ENCODE data around the gene C14orf93. TPM values are rescaled to one million over a fixed set of nuclear protein-coding genes. Genes with fewer than 3 reads are reported as not detected.
"Not testable (repeated sequence)": the region's sequence is repeated elsewhere in the genome, so short reads cannot be mapped to it uniquely, and the experiment has no call there.

C14orf93 gene
- polyA plus RNA-seq, 3 donors = 2.5 to 17.6 (median 3.7) TPM

- TF ChIP-seq CTCF (IDR thresholded peaks at IDR 0.05) = no peak
- H4K20me1 ChIP-seq (ENCODE audit: insufficient read depth, low read length) = no peaks in the 10 kb centered on the region
- peaks cover 26% of the 10 kb centered on the region for H3K79me2 ChIP-seq (ENCODE audit: insufficient read depth, low read length)
- H3K36me3 ChIP-seq (replicated peaks in 1 of 2; ENCODE audit: control insufficient read depth in 1 of 2, insufficient read depth in 2 of 2, low read length in 2 of 2) = no peaks in the 10 kb centered on the region
- no peaks in the 10 kb centered on the region for H3K27me3 Mint-ChIP-seq (ENCODE audit: low read depth in 3 of 3)
- peaks cover 30 to 40% of the 10 kb centered on the region in 2 donors for H3K4me1 ChIP-seq (ENCODE audit: control insufficient read depth in 1 of 2, insufficient read depth in 2 of 2, low read length in 2 of 2)
- peaks cover 21% of the 10 kb centered on the region for H3K4me1 Mint-ChIP-seq
- intact Hi-C loops (cut with micrococcal nuclease) = loop anchor here in 1 of 2 donors (10.0 kb wide), 1 partner anchor 1439 kb away; the partner anchor contains the start of gene SDR39U1
- no peaks in the 10 kb centered on the region for H3K9me3 Mint-ChIP-seq
- peak overlapping the region; percentile 75 for H3K9ac ChIP-seq (ENCODE audit: insufficient read depth, low read length, poor library complexity, severe bottlenecking)
- peak overlapping the region; percentile 98 for H2AFZ ChIP-seq (ENCODE audit: insufficient read depth, low read depth, low read length, poor library complexity, severe bottlenecking)
- no peaks in the 10 kb centered on the region for H3K9me3 ChIP-seq (replicated peaks in 1 of 2; ENCODE audit: control insufficient read depth in 1 of 2, insufficient read depth in 1 of 2, low read length in 2 of 2)
- peak overlapping the region in 6 of 7 donors; percentile 92 to 97 (median 96) for H3K27ac Mint-ChIP-seq
- H3K4me3 Mint-ChIP-seq = peak overlapping the region; percentile 99
- no peaks in the 10 kb centered on the region for H3K27me3 ChIP-seq (ENCODE audit: control insufficient read depth in 2 of 2, insufficient read depth in 2 of 2, low read length in 2 of 2)
- H3K4me3 ChIP-seq (replicated peaks in 1 of 3; ENCODE audit: low read depth in 2 of 3, low read length in 3 of 3) = peak overlapping the region; percentile 85 to 95 (median 89)
- no CpG with 5 or more reads among the region's 5 CpGs for WGBS (ENCODE audit: insufficient coverage)
- no peak for DNase-seq
- H3K4me2 ChIP-seq (replicated peaks; ENCODE audit: extremely low read depth, low read length, poor library complexity, severe bottlenecking) = peak overlapping the region; percentile 88
- H3K27ac ChIP-seq (ENCODE audit: low read depth in 1 of 2, low read length in 2 of 2) = peak overlapping the region in 1 of 2 donors; percentile 96
- peaks cover 0 to 4% of the 10 kb centered on the region in 2 donors for H3K36me3 Mint-ChIP-seq
Measured at GRCh38 chr14:23006188-23006534, 3.8 kb downstream of the C14orf93 start.

DNA sequence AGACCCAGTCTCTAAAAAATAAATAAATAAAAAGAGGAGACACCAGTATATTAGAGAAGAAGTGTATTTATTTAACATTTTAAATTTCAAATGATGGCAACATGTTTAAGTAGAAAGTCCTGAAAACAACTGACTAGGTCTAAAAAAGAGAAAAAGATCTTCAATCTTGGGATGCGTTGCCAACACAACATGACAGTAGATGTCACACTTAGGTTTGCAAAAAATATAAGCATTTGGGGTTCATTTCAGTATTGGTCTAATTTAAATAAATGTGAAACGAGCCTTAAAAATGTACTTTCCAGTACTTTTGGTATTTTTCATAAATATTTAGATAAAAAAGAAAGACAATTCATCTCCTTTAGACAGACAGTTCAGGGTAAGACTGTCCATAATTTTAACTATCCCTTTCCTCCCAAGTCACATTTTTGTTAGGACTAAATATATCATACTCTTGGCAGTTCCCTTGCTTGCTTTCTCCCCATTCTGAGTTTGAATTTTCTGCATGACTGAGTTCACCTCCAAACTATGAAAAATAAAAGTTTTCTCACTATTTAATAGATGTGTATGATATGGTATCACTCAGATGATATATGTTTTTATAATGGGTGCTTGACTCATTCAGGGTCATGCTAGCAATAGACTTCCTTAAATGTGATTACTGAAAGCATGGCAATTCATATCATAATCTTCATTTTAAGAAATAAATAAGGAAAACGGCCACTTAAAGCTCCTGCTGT lies 4.3 kb downstream of the C14orf93 start:
- peak overlapping the region; percentile 88 for H3K4me2 ChIP-seq (replicated peaks; ENCODE audit: extremely low read depth, low read length, poor library complexity, severe bottlenecking)
- H3K9me3 Mint-ChIP-seq = no peaks in the 10 kb centered on the region
- H3K36me3 ChIP-seq (replicated peaks in 1 of 2; ENCODE audit: control insufficient read depth in 1 of 2, insufficient read depth in 2 of 2, low read length in 2 of 2) = no peaks in the 10 kb centered on the region
- peak overlapping the region; percentile 98 for H2AFZ ChIP-seq (ENCODE audit: insufficient read depth, low read depth, low read length, poor library complexity, severe bottlenecking)
- H3K9me3 ChIP-seq (replicated peaks in 1 of 2; ENCODE audit: control insufficient read depth in 1 of 2, insufficient read depth in 1 of 2, low read length in 2 of 2) = no peaks in the 10 kb centered on the region
- H3K4me1 Mint-ChIP-seq = peaks cover 21% of the 10 kb centered on the region
- no peak overlapping the region for H3K9ac ChIP-seq (ENCODE audit: insufficient read depth, low read length, poor library complexity, severe bottlenecking)
- WGBS (ENCODE audit: insufficient coverage) = 50% methylated on average over 1 of the region's 3 CpGs
- H3K27me3 Mint-ChIP-seq (ENCODE audit: low read depth in 3 of 3) = no peaks in the 10 kb centered on the region
- peaks cover 0 to 4% of the 10 kb centered on the region in 2 donors for H3K36me3 Mint-ChIP-seq
- H3K4me3 ChIP-seq (replicated peaks in 1 of 3; ENCODE audit: low read depth in 2 of 3, low read length in 3 of 3) = peak overlapping the region in 1 of 3 experiments; percentile 89
- TF ChIP-seq CTCF (IDR thresholded peaks at IDR 0.05) = no peak
- intact Hi-C loops (cut with micrococcal nuclease) = loop anchor here in 1 of 2 donors (10.0 kb wide), 1 partner anchor 1439 kb away; the partner anchor contains the start of gene SDR39U1
- peaks cover 30 to 40% of the 10 kb centered on the region in 2 donors for H3K4me1 ChIP-seq (ENCODE audit: control insufficient read depth in 1 of 2, insufficient read depth in 2 of 2, low read length in 2 of 2)
- H3K27me3 ChIP-seq (ENCODE audit: control insufficient read depth in 2 of 2, insufficient read depth in 2 of 2, low read length in 2 of 2) = no peaks in the 10 kb centered on the region
- no peak for DNase-seq
- no peaks in the 10 kb centered on the region for H4K20me1 ChIP-seq (ENCODE audit: insufficient read depth, low read length)
- peak overlapping the region in 1 of 7 donors; percentile 68 for H3K27ac Mint-ChIP-seq
- H3K27ac ChIP-seq (ENCODE audit: low read depth in 1 of 2, low read length in 2 of 2) = no peak overlapping the region
- H3K79me2 ChIP-seq (ENCODE audit: insufficient read depth, low read length) = peaks cover 26% of the 10 kb centered on the region
- no peak overlapping the region for H3K4me3 Mint-ChIP-seq

GRCh38 chr14:23004274-23004673 lies 5.7 kb downstream of the C14orf93 start:
- not testable (repeated sequence) for H3K9ac ChIP-seq (ENCODE audit: insufficient read depth, low read length, poor library complexity, severe bottlenecking); H3K27me3 ChIP-seq (ENCODE audit: control insufficient read depth in 2 of 2, insufficient read depth in 2 of 2, low read length in 2 of 2); H2AFZ ChIP-seq (ENCODE audit: insufficient read depth, low read depth, low read length, poor library complexity, severe bottlenecking); H3K9me3 Mint-ChIP-seq; DNase-seq; H3K27ac Mint-ChIP-seq; H4K20me1 ChIP-seq (ENCODE audit: insufficient read depth, low read length); H3K36me3 ChIP-seq (replicated peaks in 1 of 2; ENCODE audit: control insufficient read depth in 1 of 2, insufficient read depth in 2 of 2, low read length in 2 of 2); H3K9me3 ChIP-seq (replicated peaks in 1 of 2; ENCODE audit: control insufficient read depth in 1 of 2, insufficient read depth in 1 of 2, low read length in 2 of 2); H3K4me2 ChIP-seq (replicated peaks; ENCODE audit: extremely low read depth, low read length, poor library complexity, severe bottlenecking); H3K4me3 ChIP-seq (replicated peaks in 1 of 3; ENCODE audit: low read depth in 2 of 3, low read length in 3 of 3); H3K27ac ChIP-seq (ENCODE audit: low read depth in 1 of 2, low read length in 2 of 2); H3K4me3 Mint-ChIP-seq; H3K27me3 Mint-ChIP-seq (ENCODE audit: low read depth in 3 of 3)
- 100% methylated on average over 3 of the region's 4 CpGs for WGBS (ENCODE audit: insufficient coverage)
- Mint-ChIP-seq H3K4me1 (peaks cover 17% of the 10 kb centered on the region), H3K36me3 (peaks cover 2 to 11% of the 10 kb centered on the region in 2 donors)
- Histone ChIP-seq H3K4me1 (ENCODE audit: control insufficient read depth in 1 of 2, insufficient read depth in 2 of 2, low read length in 2 of 2) (peaks cover 23 to 32% of the 10 kb centered on the region in 2 donors), H3K79me2 (ENCODE audit: insufficient read depth, low read length) (peaks cover 22% of the 10 kb centered on the region)
- intact Hi-C loops (cut with micrococcal nuclease) = loop anchor here in 1 of 2 donors (10.0 kb wide), 1 partner anchor 1441 kb away; the partner anchor contains the start of gene SDR39U1
